C4-2B (cell line): ENCODE results near the gene SLC25A36.

ENCODE experiments used
- H3K27ac ChIP-seq: fragments of 450-650 bp; 2 replicates; pipeline ENCODE4 v1.5.1; 2017
- ZFX ChIP-seq: fragments of 450-650 bp; IDR thresholded peaks from 2 replicates; pipeline ENCODE4 v1.6.1; 2017
- TF ChIP-seq, protein P1 (sequence below): fragments of 450-650 bp; conservative IDR thresholded peaks from 2 replicates; pipeline ENCODE4 v1.5.1; 2017; ENCODE audit warnings: mild to moderate bottlenecking

SLC25A36 gene, protein sequence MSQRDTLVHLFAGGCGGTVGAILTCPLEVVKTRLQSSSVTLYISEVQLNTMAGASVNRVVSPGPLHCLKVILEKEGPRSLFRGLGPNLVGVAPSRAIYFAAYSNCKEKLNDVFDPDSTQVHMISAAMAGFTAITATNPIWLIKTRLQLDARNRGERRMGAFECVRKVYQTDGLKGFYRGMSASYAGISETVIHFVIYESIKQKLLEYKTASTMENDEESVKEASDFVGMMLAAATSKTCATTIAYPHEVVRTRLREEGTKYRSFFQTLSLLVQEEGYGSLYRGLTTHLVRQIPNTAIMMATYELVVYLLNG

DNA sequence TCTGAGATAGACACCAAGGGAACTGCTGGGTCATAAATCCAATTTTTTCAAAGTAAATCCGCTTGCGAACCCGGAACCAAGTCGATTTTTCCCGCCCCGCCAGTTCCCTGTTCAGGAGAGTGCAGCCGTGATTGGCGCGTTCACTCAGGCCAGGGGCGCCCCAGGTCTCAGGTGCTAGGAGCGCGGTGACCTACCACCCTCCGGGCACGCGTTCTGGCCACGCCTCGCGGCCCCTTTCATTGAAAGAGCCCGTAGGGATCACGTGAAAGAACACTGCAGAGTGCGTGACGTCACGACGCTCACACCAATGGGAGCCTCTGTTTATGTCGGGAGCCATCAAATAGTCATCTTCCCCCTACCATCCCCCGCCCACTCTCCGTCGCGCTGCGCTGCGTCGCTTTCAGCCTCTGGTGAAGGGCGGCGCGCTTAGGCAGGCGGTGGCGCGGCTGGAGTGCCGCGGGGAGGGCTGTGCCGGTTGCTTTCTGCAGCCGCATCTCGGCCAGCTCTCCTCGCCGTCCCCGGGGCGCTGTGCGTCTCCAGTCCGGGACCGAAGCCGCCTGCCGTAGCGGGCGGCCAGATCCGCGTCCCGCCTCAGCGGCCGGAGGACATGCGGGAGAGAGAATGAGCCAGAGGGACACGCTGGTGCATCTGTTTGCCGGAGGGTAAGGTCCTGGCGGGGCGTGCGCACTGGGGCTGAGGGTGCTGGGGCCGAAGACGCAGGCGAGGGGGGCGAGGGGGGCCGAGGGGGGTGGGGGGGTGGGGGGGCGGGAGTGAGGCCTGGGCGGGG lies at the start of gene SLC25A36:
Gene SLC25A36, plus strand, starts transcription at position 403 of the 787 bp plus-strand sequence. Its CDS starts 219 bp downstream, at position 622.
- TF ChIP-seq ZFX, result no peak
- TF ChIP-seq, protein P1, sequence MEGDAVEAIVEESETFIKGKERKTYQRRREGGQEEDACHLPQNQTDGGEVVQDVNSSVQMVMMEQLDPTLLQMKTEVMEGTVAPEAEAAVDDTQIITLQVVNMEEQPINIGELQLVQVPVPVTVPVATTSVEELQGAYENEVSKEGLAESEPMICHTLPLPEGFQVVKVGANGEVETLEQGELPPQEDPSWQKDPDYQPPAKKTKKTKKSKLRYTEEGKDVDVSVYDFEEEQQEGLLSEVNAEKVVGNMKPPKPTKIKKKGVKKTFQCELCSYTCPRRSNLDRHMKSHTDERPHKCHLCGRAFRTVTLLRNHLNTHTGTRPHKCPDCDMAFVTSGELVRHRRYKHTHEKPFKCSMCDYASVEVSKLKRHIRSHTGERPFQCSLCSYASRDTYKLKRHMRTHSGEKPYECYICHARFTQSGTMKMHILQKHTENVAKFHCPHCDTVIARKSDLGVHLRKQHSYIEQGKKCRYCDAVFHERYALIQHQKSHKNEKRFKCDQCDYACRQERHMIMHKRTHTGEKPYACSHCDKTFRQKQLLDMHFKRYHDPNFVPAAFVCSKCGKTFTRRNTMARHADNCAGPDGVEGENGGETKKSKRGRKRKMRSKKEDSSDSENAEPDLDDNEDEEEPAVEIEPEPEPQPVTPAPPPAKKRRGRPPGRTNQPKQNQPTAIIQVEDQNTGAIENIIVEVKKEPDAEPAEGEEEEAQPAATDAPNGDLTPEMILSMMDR, result no peak
- peak within 1 kb of the TSS; percentile 88 for H3K27ac ChIP-seq

DNA sequence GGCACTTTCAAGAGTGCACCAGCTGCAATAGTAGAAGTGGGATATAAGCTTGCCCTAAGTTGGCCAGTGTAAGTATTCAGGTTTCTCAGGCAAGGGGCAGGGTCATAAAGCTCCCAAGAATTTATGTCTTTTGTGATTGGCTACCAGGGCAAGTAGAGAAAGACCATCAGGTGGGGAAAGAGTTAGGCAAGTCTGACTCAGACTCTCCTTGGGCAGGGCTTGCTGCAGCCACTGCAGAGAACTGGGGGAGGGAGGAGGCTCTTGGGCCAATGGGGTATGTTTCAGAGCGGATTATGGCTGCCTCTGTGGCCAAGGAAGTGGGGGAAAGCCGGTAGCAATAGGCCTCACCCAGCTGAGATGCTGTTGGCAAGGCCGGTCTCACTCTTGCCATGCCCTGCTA lies 44.6 kb upstream of the SLC25A36 start:
- no peak for TF ChIP-seq ZFX
- TF ChIP-seq, protein P1, result no peak
- no peak overlapping the region for H3K27ac ChIP-seq

DNA sequence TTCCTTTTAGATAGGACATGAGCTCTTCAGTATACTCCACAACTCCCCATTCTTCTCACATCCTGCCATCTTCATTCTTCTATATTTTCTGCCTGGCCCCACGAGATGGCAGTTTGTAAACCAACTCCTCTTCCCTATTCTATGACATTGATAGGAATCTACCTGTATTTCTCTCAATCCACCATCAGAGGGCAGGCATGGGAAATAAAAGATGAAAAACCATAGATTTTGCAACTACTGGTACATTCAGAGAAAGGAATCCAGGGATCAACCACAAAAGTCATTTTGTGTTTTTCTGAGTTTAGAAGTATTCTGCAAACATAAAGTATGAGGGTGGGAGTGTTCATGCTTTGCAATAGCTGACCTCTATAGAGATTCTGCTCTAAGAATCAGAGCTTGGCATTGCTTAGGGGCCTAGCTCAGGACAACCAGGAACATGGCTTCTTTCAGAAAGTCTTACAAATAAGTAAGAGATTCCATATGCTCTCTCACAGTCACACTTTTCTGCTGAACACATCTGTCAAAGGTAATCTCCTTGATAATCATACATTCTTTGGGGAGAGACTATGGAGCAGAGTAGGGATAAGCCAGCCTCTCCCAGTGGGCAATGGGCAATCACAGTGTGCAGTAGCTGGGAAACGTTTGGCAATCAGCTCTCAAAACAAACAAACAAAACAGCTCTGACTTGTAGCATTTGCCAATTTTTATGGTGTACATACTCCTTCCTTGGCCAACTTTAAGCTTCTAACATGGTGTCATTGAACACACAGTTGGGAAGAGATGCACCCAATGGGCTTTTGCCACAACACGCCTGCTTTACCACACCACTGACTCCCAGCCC lies 43.1 kb upstream of the SLC25A36 start:
- TF ChIP-seq, protein P1, result peak; percentile 86
- TF ChIP-seq ZFX, result no peak
- H3K27ac ChIP-seq, result peak overlapping the region; percentile 44; the same call in 1 of the 2 replicates

DNA sequence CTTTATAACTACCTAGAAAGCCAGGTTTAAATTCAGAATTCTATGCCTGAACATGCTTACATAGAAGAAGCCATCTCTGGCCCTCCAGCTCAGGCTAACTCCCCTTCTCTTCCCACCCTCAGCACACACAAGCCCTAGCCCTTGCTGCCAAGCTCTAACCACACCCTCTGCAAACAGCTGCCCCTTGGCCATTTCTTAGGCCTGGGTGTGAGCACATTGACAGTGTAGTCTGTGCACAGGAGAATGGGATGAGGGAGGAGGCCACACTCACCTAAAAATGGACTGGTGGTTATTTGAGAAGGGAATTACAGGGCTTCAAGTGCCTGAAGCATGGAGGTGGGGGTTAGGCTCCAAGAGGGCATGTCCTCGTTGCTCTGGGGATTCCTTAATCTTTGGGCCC lies 42.3 kb upstream of the SLC25A36 start:
- TF ChIP-seq ZFX, result no peak
- TF ChIP-seq, protein P1, result no peak
- peak overlapping the region; percentile 44 for H3K27ac ChIP-seq

DNA sequence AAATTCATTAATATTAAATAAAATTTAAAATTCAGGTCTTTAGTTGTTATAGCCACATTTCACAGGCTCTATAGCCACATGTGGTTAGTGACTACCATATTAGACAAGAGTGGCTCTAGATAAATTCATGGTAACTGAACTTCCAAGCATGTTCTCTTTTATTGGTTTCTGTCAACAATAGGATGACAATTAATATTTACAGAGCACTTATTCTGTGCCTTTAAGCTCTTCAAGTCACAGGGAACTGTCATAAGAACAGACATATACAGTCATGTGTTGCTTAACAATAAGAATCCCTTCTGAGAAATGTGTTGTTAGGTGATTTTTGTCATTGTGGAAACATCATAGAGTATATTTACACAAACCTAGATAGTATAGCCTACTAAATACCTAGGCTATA lies 38.8 kb upstream of the SLC25A36 start:
- no peak for TF ChIP-seq ZFX
- TF ChIP-seq, protein P1, result no peak
- H3K27ac ChIP-seq, result no peak overlapping the region

DNA sequence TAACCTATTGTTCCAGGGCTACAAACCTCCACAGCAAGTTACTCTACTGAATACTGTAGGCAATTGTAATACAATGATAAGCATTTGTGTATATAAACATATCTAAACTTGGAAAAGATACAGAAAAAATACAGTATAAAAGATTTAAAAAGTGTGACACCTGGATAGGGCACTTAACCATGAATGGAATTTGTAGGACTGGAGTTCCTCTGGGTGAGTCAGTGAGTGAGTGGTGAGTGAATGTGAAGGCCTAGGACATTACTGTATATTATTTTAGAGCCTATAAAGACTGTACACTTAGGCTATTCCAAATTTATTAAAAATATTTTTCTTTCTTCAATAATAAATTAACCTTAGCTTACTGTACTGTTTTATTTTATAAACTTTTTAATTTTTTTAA lies 38.4 kb upstream of the SLC25A36 start:
- TF ChIP-seq, protein P1, result no peak
- no peak for TF ChIP-seq ZFX
- no peak overlapping the region for H3K27ac ChIP-seq
